CD4-positive, CD25-positive, alpha-beta regulatory T cell (primary cell): Measurements from ENCODE around the gene ROBO1. TPM values are rescaled to one million over a fixed set of nuclear protein-coding genes. Genes with fewer than 3 reads are reported as not detected.

Source experiments
- ATAC-seq, 2 donors: fragments of 150-1000 bp; cut with Tn5 transposase; one replicate each; pipeline ENCODE4 v1.10.0; 2021; ENCODE audit warnings: low read depth in 2 of 2, moderate number of reproducible peaks in 2 of 2, moderate library complexity in 1 of 2
- DNase-seq, 3 donors: peaks; one replicate each; pipeline versions ENCODE4 v3.0.0 to v3.0.0-alpha.2; 2012 to 2022; ENCODE audit warnings: mixed read lengths in 1 of 3
- H3K27ac ChIP-seq: one replicate; pipeline ENCODE4 v1.7.0; 2013; ENCODE audit warnings: mild to moderate bottlenecking, low read length; ENCODE audit not compliant: insufficient read depth, poor library complexity, severe bottlenecking
- H3K27me3 ChIP-seq: one replicate; pipeline ENCODE4 v1.7.0; 2013; ENCODE audit warnings: low read length; ENCODE audit not compliant: control insufficient read depth, insufficient read depth
- H3K36me3 ChIP-seq: one replicate; pipeline ENCODE4 v1.7.0; 2013; ENCODE audit warnings: mild to moderate bottlenecking, low read length, moderate library complexity; ENCODE audit not compliant: control insufficient read depth, insufficient read depth
- H3K4me1 ChIP-seq: 2 replicates; pipeline ENCODE4 v1.7.0; 2013; ENCODE audit warnings: mild to moderate bottlenecking, low read length; ENCODE audit not compliant: insufficient read depth, control insufficient read depth, poor library complexity, severe bottlenecking
- H3K4me3 ChIP-seq: one replicate; pipeline ENCODE4 v1.7.0; 2013; ENCODE audit warnings: low read depth, mild to moderate bottlenecking, low read length, moderate library complexity
- H3K9me3 ChIP-seq, 2 experiments: 1 replicate in 1 of 2; 2 replicates in 1 of 2; pipeline ENCODE4 v1.7.0; 2013; ENCODE audit warnings: low read length in 2 of 2, mild to moderate bottlenecking in 1 of 2, moderate library complexity in 1 of 2; ENCODE audit not compliant: control insufficient read depth in 2 of 2
- H3K27ac Mint-ChIP-seq, 3 donors: one replicate each; pipeline ENCODE4 v1.8.0; 2020 to 2022; ENCODE audit warnings: mild to moderate bottlenecking in 3 of 3, mixed read lengths in 3 of 3, moderate library complexity in 2 of 3
- H3K27me3 Mint-ChIP-seq: one replicate; pipeline ENCODE4 v1.8.0; 2022; ENCODE audit warnings: mild to moderate bottlenecking, mixed read lengths
- H3K36me3 Mint-ChIP-seq: one replicate; pipeline ENCODE4 v1.8.0; 2020; ENCODE audit warnings: mixed read lengths
- H3K4me1 Mint-ChIP-seq, 4 donors: one replicate each; pipeline ENCODE4 v1.8.0; 2020 to 2022; ENCODE audit warnings: mixed read lengths in 4 of 4, mild to moderate bottlenecking in 1 of 4
- H3K4me3 Mint-ChIP-seq, 4 donors: one replicate each; pipeline ENCODE4 v1.8.0; 2020 to 2022; ENCODE audit warnings: mild to moderate bottlenecking in 4 of 4, mixed read lengths in 4 of 4, moderate library complexity in 3 of 4
- H3K9me3 Mint-ChIP-seq, 7 donors: one replicate each; pipeline ENCODE4 v1.8.0; 2020 to 2022; ENCODE audit warnings: mixed read lengths in 7 of 7, mild to moderate bottlenecking in 3 of 7, moderate library complexity in 2 of 7
- polyA plus RNA-seq, 4 donors: library from polyadenylated mRNA; unstranded; fragments of 300-500 nt; fragmentation: Illumina TruSeq; gene quantifications; one replicate each; pipeline ENCODE4 v1.2.3, GENCODE V29; 2021
- total RNA-seq: library from RNA; stranded (reverse); gene quantifications from one replicate; pipeline ENCODE4 v1.2.3, GENCODE V29; 2022

ROBO1 gene
- total and polyA plus RNA-seq, 5 donors from 2014 or later: not detected

DNA sequence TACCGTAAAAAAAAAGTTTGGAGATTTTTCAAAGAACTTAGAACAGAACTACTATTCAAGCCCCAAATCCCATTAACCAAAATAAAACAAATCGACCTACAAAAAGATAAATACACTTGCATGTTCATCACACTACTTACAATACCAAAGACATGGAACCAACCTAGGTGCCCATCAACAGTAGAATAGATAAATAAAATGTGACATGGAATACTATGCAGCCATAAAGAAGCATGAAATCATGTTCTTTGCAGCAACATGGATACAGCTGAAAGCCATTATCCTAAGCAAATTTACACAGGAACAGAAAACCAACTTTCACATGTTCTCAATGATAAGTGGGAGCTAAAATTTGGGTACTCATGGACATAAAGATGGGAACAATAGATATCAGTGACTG lies 768.7 kb downstream of the ROBO1 start:
- H3K9me3 Mint-ChIP-seq: peaks cover 3 to 32% (median 16%) of the 10 kb centered on the region in 7 donors
- no peak overlapping the region for H3K4me3 Mint-ChIP-seq
- Histone ChIP-seq H3K27me3 (no peaks in the 10 kb centered on the region), H3K9me3 (no peaks in the 10 kb centered on the region), H3K36me3 (no peaks in the 10 kb centered on the region), H3K4me1 (no peaks in the 10 kb centered on the region), H3K4me3 (no peak overlapping the region), H3K27ac (no peak overlapping the region)
- H3K4me1 Mint-ChIP-seq: no peaks in the 10 kb centered on the region
- ATAC-seq: no peak
- H3K27me3 Mint-ChIP-seq: no peaks in the 10 kb centered on the region
- H3K27ac Mint-ChIP-seq: no peak overlapping the region
- DNase-seq: no peak
- no peaks in the 10 kb centered on the region for H3K36me3 Mint-ChIP-seq

GRCh38 chr3:78995087-78995486 lies 772.7 kb downstream of the ROBO1 start:
- Mint-ChIP-seq H3K9me3 (peaks cover 1 to 34% (median 9%) of the 10 kb centered on the region in 7 donors), H3K27me3 (no peaks in the 10 kb centered on the region)

GRCh38 chr3:78994174-78995027 lies 773.4 kb downstream of the ROBO1 start:
- DNase-seq: no peak
- Mint-ChIP-seq H3K9me3 (peaks cover 1 to 34% (median 7%) of the 10 kb centered on the region in 7 donors), H3K4me1 (no peaks in the 10 kb centered on the region), H3K36me3 (no peaks in the 10 kb centered on the region), H3K27me3 (no peaks in the 10 kb centered on the region), H3K27ac (no peak overlapping the region), H3K4me3 (no peak overlapping the region)
- Histone ChIP-seq H3K9me3 (no peaks in the 10 kb centered on the region), H3K36me3 (no peaks in the 10 kb centered on the region), H3K4me3 (no peak overlapping the region), H3K27ac (no peak overlapping the region), H3K27me3 (no peaks in the 10 kb centered on the region), H3K4me1 (no peaks in the 10 kb centered on the region)
- no peak for ATAC-seq

More at GRCh38 chr3:78995087-78995486, 772.7 kb downstream of the ROBO1 start:
- no peaks in the 10 kb centered on the region for H3K4me1 ChIP-seq
- no peak overlapping the region for H3K27ac ChIP-seq
- ATAC-seq (no peak), DNase-seq (no peak)
- Mint-ChIP-seq H3K36me3 (no peaks in the 10 kb centered on the region), H3K4me3 (no peak overlapping the region), H3K4me1 (no peaks in the 10 kb centered on the region), H3K27ac (no peak overlapping the region)
- H3K36me3 ChIP-seq: no peaks in the 10 kb centered on the region
- no peaks in the 10 kb centered on the region for H3K27me3 ChIP-seq
- no peak overlapping the region for H3K4me3 ChIP-seq
- no peaks in the 10 kb centered on the region for H3K9me3 ChIP-seq

DNA sequence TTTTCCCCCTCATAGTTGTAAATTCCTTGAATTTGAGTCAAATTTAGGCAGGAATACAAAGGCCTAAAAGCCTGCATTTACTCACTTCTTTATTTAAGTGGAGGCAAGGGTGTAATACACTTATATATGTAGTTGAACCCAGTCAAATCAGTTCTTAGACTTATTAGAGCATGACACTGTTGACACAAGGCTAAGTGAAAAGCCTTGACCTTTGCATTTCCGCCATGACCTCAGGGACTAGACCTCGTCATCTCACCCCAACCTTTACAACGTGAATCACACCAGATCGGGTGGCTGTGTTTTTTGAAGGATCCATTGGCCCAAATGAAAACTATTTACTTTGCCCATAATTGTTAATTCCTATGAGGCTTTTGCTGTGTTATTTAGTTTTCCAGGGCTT lies 774.4 kb downstream of the ROBO1 start:
- no peaks in the 10 kb centered on the region for H3K36me3 Mint-ChIP-seq
- H3K4me1 Mint-ChIP-seq: peaks cover 0 to 5% (median 0%) of the 10 kb centered on the region in 4 donors
- no peak for DNase-seq

DNA sequence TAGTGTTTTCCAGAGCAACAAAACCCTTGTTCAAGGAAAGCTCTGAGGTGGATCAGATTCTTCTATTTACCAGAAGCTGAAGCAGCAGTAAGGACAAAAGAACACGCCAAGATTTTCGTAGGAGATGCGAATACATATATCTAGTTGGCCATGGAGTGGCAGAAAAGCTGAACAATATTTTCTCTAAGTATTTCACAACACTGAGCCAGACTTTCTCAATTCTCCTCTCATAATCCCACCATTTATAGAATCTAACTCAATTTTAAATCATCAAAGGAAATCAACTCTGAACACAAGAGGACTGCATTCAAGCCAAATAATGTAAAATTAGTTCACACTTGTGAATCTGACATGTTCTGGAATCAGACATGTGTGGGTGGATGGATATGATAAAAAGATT lies 775.0 kb downstream of the ROBO1 start:
- peaks cover 1 to 39% (median 11%) of the 10 kb centered on the region in 7 donors for H3K9me3 Mint-ChIP-seq
- DNase-seq (no peak), ATAC-seq (no peak)
- no peaks in the 10 kb centered on the region for H3K9me3 ChIP-seq
- H3K27ac ChIP-seq: no peak overlapping the region
- H3K36me3 ChIP-seq: no peaks in the 10 kb centered on the region
- no peak overlapping the region for H3K4me3 Mint-ChIP-seq
- peaks cover 0 to 5% (median 0%) of the 10 kb centered on the region in 4 donors for H3K4me1 Mint-ChIP-seq
- no peaks in the 10 kb centered on the region for H3K36me3 Mint-ChIP-seq
- no peak overlapping the region for H3K27ac Mint-ChIP-seq
- no peaks in the 10 kb centered on the region for H3K27me3 ChIP-seq
- no peak overlapping the region for H3K4me3 ChIP-seq
- H3K27me3 Mint-ChIP-seq: no peaks in the 10 kb centered on the region
- H3K4me1 ChIP-seq: no peaks in the 10 kb centered on the region

More for the DNA sequence above, 774.4 kb downstream of the ROBO1 start:
- Mint-ChIP-seq H3K4me3 (no peak overlapping the region), H3K27me3 (no peaks in the 10 kb centered on the region), H3K27ac (no peak overlapping the region), H3K9me3 (peaks cover 1 to 35% (median 11%) of the 10 kb centered on the region in 7 donors)
- no peak overlapping the region for H3K4me3 ChIP-seq
- no peaks in the 10 kb centered on the region for H3K4me1 ChIP-seq
- no peaks in the 10 kb centered on the region for H3K36me3 ChIP-seq
- H3K9me3 ChIP-seq: no peaks in the 10 kb centered on the region
- H3K27ac ChIP-seq: no peak overlapping the region
- no peak for ATAC-seq
- H3K27me3 ChIP-seq: no peaks in the 10 kb centered on the region

DNA sequence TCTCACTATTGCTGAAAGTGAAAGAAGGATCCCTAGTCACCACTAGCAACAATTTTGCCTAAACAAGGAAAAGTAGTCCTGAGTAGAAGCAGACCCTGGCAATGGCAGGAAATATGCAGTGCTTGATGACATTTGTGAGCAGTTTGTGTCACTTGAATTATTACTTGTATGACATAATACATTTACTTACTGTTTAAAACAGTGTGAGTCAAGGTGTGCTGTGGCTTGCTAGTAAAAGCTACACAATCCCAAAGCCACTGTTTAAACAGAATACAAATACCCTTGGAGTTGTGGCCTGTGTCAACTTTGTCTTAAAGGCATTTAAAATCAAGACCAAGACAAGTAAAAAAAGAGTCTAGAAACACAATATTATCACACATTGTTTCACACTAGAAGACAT lies 775.4 kb downstream of the ROBO1 start:
- Histone ChIP-seq H3K27me3 (no peaks in the 10 kb centered on the region), H3K9me3 (no peaks in the 10 kb centered on the region), H3K4me1 (no peaks in the 10 kb centered on the region), H3K4me3 (no peak overlapping the region), H3K27ac (no peak overlapping the region), H3K36me3 (no peaks in the 10 kb centered on the region)
- Mint-ChIP-seq H3K4me1 (peaks cover 0 to 5% (median 0%) of the 10 kb centered on the region in 4 donors), H3K4me3 (no peak overlapping the region), H3K36me3 (no peaks in the 10 kb centered on the region), H3K27ac (no peak overlapping the region), H3K27me3 (no peaks in the 10 kb centered on the region), H3K9me3 (peaks cover 1 to 35% (median 8%) of the 10 kb centered on the region in 7 donors)
- ATAC-seq (no peak), DNase-seq (no peak)

- H3K27ac Mint-ChIP-seq: no peak overlapping the region
- peaks cover 1 to 33% (median 10%) of the 10 kb centered on the region in 7 donors for H3K9me3 Mint-ChIP-seq
- DNase-seq: no peak
- Histone ChIP-seq H3K4me1 (no peaks in the 10 kb centered on the region), H3K27ac (no peak overlapping the region), H3K27me3 (no peaks in the 10 kb centered on the region), H3K9me3 (no peaks in the 10 kb centered on the region), H3K4me3 (no peak overlapping the region), H3K36me3 (no peaks in the 10 kb centered on the region)
- ATAC-seq: no peak
- no peaks in the 10 kb centered on the region for H3K27me3 Mint-ChIP-seq
- peaks cover 0 to 5% (median 0%) of the 10 kb centered on the region in 4 donors for H3K4me1 Mint-ChIP-seq
- H3K36me3 Mint-ChIP-seq: no peaks in the 10 kb centered on the region
- H3K4me3 Mint-ChIP-seq: no peak overlapping the region
Observed at GRCh38 chr3:78991656-78992055, 776.1 kb downstream of the ROBO1 start.

DNA sequence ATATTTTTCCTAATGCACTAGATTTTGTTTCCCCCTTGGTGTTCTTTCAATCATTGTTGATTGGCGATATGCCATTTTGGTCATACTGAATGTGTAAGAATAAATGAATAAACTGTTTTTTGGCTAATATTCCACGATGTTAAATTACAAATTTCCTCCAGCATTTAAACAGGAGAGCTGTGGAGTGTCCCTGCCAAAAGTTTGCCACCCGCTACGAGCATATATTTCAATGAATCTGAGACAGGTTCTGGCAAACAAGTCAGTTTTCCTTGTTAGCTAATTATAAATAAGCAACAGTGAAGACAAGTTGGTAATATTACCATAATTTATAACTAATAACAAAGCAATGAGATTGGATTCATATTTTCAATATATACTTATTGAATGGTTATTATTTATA lies 777.6 kb downstream of the ROBO1 start:
- Histone ChIP-seq H3K4me1 (no peaks in the 10 kb centered on the region), H3K27me3 (no peaks in the 10 kb centered on the region), H3K36me3 (no peaks in the 10 kb centered on the region), H3K27ac (no peak overlapping the region), H3K9me3 (no peaks in the 10 kb centered on the region), H3K4me3 (no peak overlapping the region)
- H3K4me3 Mint-ChIP-seq: no peak overlapping the region
- ATAC-seq (no peak), DNase-seq (no peak)
- H3K9me3 Mint-ChIP-seq: peaks cover 2 to 31% (median 6%) of the 10 kb centered on the region in 7 donors
- H3K36me3 Mint-ChIP-seq: no peaks in the 10 kb centered on the region
- no peak overlapping the region for H3K27ac Mint-ChIP-seq
- H3K4me1 Mint-ChIP-seq: peaks cover 0 to 5% (median 0%) of the 10 kb centered on the region in 4 donors
- H3K27me3 Mint-ChIP-seq: no peaks in the 10 kb centered on the region
